Measurements from ENCODE around the gene SOX18. TPM values are rescaled to one million over a fixed set of nuclear protein-coding genes. Genes with fewer than 3 reads are reported as not detected.

The SOX18 gene
- total and polyA plus RNA-seq, 2 of the 13 experiments (the other 11 are each of a cell fraction or from before 2014, with no cell fraction given): 1.6 to 1.9 TPM

GRCh38 chr20:64050261-64051032 is 1.0 kb upstream of the SOX18 start (continued):
- peak; percentile 11; the same call in 1 of the 2 replicates for TF ChIP-seq ZNF362 (CRISPR knock-in tag; IDR thresholded peaks at IDR 0.05; ENCODE audit: borderline replicate concordance)
- TF ChIP-seq ELF4 (CRISPR knock-in tag; IDR thresholded peaks at IDR 0.05; ENCODE audit: borderline replicate concordance): no peak; the same call in 1 of the 2 replicates
- peak; percentile 50; the same call in 1 of the 2 replicates for TF ChIP-seq RXRB (CRISPR knock-in tag; IDR thresholded peaks at IDR 0.05; ENCODE audit: borderline replicate concordance)
- no peak for TF ChIP-seq ZNF24 (IDR thresholded peaks at IDR 0.05)
- no peak; the same call in none of the 2 replicates for TF ChIP-seq DMAP1 (CRISPR knock-in tag; IDR thresholded peaks at IDR 0.05)
- peak; percentile 93; the same call in 1 of the 2 replicates for TF ChIP-seq ZBTB7B (CRISPR knock-in tag; IDR thresholded peaks at IDR 0.05)
- peak; percentile 45; the same call in 1 of the 2 replicates for TF ChIP-seq ZBTB38 (CRISPR knock-in tag; IDR thresholded peaks at IDR 0.05)
- TF ChIP-seq HIC2 (CRISPR knock-in tag; IDR thresholded peaks at IDR 0.05; ENCODE audit: low read depth): peak; percentile 46; the same call in 1 of the 2 replicates
- TF ChIP-seq ZNF816 (CRISPR knock-in tag; IDR thresholded peaks at IDR 0.05; ENCODE audit: borderline replicate concordance): no peak
- TF ChIP-seq HNRNPL (IDR thresholded peaks at IDR 0.05; ENCODE audit: low read depth, low read length): peak; percentile 89; the same call in 1 of the 2 replicates
- TF ChIP-seq ZNF800 (CRISPR knock-in tag; IDR thresholded peaks at IDR 0.05): peak; percentile 90
- TF ChIP-seq KLF12 (CRISPR knock-in tag; IDR thresholded peaks at IDR 0.05; ENCODE audit: borderline replicate concordance): peak; percentile 94
- TF ChIP-seq KDM3A (CRISPR knock-in tag; IDR thresholded peaks at IDR 0.05; ENCODE audit: low read depth): peak; percentile 83; the same call in 1 of the 2 replicates
- TF ChIP-seq ZNF546 (CRISPR knock-in tag; conservative IDR thresholded peaks at IDR 0.05): 0 out of 2 replicates have a peak, but pooled peaks have one; percentile 4
- peak; percentile 55; the same call in 1 of the 2 replicates for TF ChIP-seq ZSCAN29 (CRISPR knock-in tag; conservative IDR thresholded peaks at IDR 0.05)
- TF ChIP-seq KLF9 (CRISPR knock-in tag; IDR thresholded peaks at IDR 0.05; ENCODE audit: low read depth): peak; percentile 47; the same call in 1 of the 2 replicates
- TF ChIP-seq ELF1 (CRISPR knock-in tag; IDR thresholded peaks at IDR 0.05): peak; percentile 62
- peak; percentile 56; the same call in 1 of the 2 replicates for TF ChIP-seq MAF1 (CRISPR knock-in tag; IDR thresholded peaks at IDR 0.05; ENCODE audit: borderline replicate concordance)
- peak; percentile 85 for TF ChIP-seq ZNF616 (CRISPR knock-in tag; IDR thresholded peaks at IDR 0.05; ENCODE audit: low read depth)
- TF ChIP-seq JUNB (CRISPR knock-in tag; IDR thresholded peaks at IDR 0.05; ENCODE audit: borderline replicate concordance): no peak
- peak; percentile 67 for TF ChIP-seq POLR2G (IDR thresholded peaks at IDR 0.05; ENCODE audit: low read depth, low read length)
- no peak for TF ChIP-seq ZFP1 (CRISPR knock-in tag; IDR thresholded peaks at IDR 0.05)
- TF ChIP-seq HMG20B (CRISPR knock-in tag; conservative IDR thresholded peaks at IDR 0.05): no peak; the same call in 1 of the 2 replicates
- TF ChIP-seq ZSCAN20 (CRISPR knock-in tag; IDR thresholded peaks at IDR 0.05; ENCODE audit: borderline replicate concordance): peak; percentile 88
- no peak for TF ChIP-seq HOXA7 (CRISPR knock-in tag; IDR thresholded peaks at IDR 0.05)
- TF ChIP-seq PHF8 (CRISPR knock-in tag; IDR thresholded peaks at IDR 0.05): peak; percentile 47

Measured in HepG2 (cell line).